Rectal smooth muscle tissue (tissue), 1 donor: ENCODE results near the gene IGFL1.
"Not testable (repeated sequence)": the region's sequence is repeated elsewhere in the genome, so short reads cannot be mapped to it uniquely, and the experiment has no call there.

Experiments
- H3K27ac ChIP-seq: one replicate; pipeline ENCODE4 v1.7.0; 2013; ENCODE audit warnings: low read depth, low read length, inconsistent platforms
- H3K27me3 ChIP-seq: one replicate; pipeline ENCODE4 v1.7.0; 2013; ENCODE audit warnings: low read length; ENCODE audit not compliant: control insufficient read depth, insufficient read depth
- H3K36me3 ChIP-seq: one replicate; pipeline ENCODE4 v1.7.0; 2013; ENCODE audit warnings: low read length; ENCODE audit not compliant: control insufficient read depth, insufficient read depth
- H3K4me1 ChIP-seq: one replicate; pipeline ENCODE4 v1.7.0; 2013; ENCODE audit warnings: low read length; ENCODE audit not compliant: control insufficient read depth, insufficient read depth
- H3K4me3 ChIP-seq: one replicate; pipeline ENCODE4 v1.7.0; 2013; ENCODE audit warnings: low read length
- H3K9ac ChIP-seq: one replicate; pipeline ENCODE4 v1.7.0; 2013; ENCODE audit warnings: low read length

The IGFL1 gene

GRCh38 chr19:46239193-46240024 is 9.9 kb downstream of the IGFL1 start:
- H3K27ac ChIP-seq, result no peak overlapping the region
- no peak overlapping the region for H3K9ac ChIP-seq
- H3K4me3 ChIP-seq, result no peak overlapping the region
- no peaks in the 10 kb centered on the region for H3K36me3 ChIP-seq
- no peaks in the 10 kb centered on the region for H3K27me3 ChIP-seq
- no peaks in the 10 kb centered on the region for H3K4me1 ChIP-seq

GRCh38 chr19:46240693-46241092 is 11.2 kb downstream of the IGFL1 start:
- no peaks in the 10 kb centered on the region for H3K4me1 ChIP-seq
- no peak overlapping the region for H3K9ac ChIP-seq
- H3K4me3 ChIP-seq, result no peak overlapping the region
- H3K27ac ChIP-seq, result no peak overlapping the region
- H3K36me3 ChIP-seq, result no peaks in the 10 kb centered on the region
- H3K27me3 ChIP-seq, result no peaks in the 10 kb centered on the region

GRCh38 chr19:46241626-46242025 is 12.1 kb downstream of the IGFL1 start:
- Histone ChIP-seq H3K36me3 (no peaks in the 10 kb centered on the region), H3K4me3 (no peak overlapping the region), H3K4me1 (no peaks in the 10 kb centered on the region), H3K27me3 (no peaks in the 10 kb centered on the region), H3K9ac (no peak overlapping the region), H3K27ac (no peak overlapping the region)

GRCh38 chr19:46243081-46243654 is 13.6 kb downstream of the IGFL1 start:
- H3K27me3 ChIP-seq, H3K4me3 ChIP-seq, H3K27ac ChIP-seq, H3K36me3 ChIP-seq, H3K9ac ChIP-seq, H3K4me1 ChIP-seq: not testable (repeated sequence)

GRCh38 chr19:46250076-46250735 is 20.7 kb downstream of the IGFL1 start:
- Histone ChIP-seq H3K27me3 (no peaks in the 10 kb centered on the region), H3K27ac (no peak overlapping the region), H3K4me1 (no peaks in the 10 kb centered on the region), H3K4me3 (no peak overlapping the region), H3K9ac (no peak overlapping the region), H3K36me3 (no peaks in the 10 kb centered on the region)

GRCh38 chr19:46251416-46251815 is 21.9 kb downstream of the IGFL1 start:
- Histone ChIP-seq H3K4me3 (no peak overlapping the region), H3K36me3 (no peaks in the 10 kb centered on the region), H3K4me1 (no peaks in the 10 kb centered on the region), H3K27me3 (no peaks in the 10 kb centered on the region), H3K27ac (no peak overlapping the region), H3K9ac (no peak overlapping the region)

- no peaks in the 10 kb centered on the region for H3K27me3 ChIP-seq
- H3K4me3 ChIP-seq, result no peak overlapping the region
- no peaks in the 10 kb centered on the region for H3K36me3 ChIP-seq
- H3K4me1 ChIP-seq, result no peaks in the 10 kb centered on the region
- no peak overlapping the region for H3K27ac ChIP-seq
- H3K9ac ChIP-seq, result no peak overlapping the region
Observed at GRCh38 chr19:46254776-46255175, 25.2 kb downstream of the IGFL1 start.

- Histone ChIP-seq H3K4me1 (no peaks in the 10 kb centered on the region), H3K27ac (no peak overlapping the region), H3K4me3 (no peak overlapping the region), H3K36me3 (no peaks in the 10 kb centered on the region), H3K9ac (no peak overlapping the region), H3K27me3 (peaks cover 2% of the 10 kb centered on the region)
Observed at GRCh38 chr19:46256855-46257254, 27.3 kb downstream of the IGFL1 start.

- not testable (repeated sequence) for H3K27me3 ChIP-seq, H3K4me1 ChIP-seq, H3K27ac ChIP-seq, H3K9ac ChIP-seq, H3K4me3 ChIP-seq, H3K36me3 ChIP-seq
Observed at GRCh38 chr19:46261501-46261900, 32.0 kb downstream of the IGFL1 start.

GRCh38 chr19:46262684-46263296 is 33.2 kb downstream of the IGFL1 start:
- not testable (repeated sequence) for H3K27ac ChIP-seq, H3K4me1 ChIP-seq, H3K36me3 ChIP-seq, H3K4me3 ChIP-seq, H3K27me3 ChIP-seq, H3K9ac ChIP-seq

- H3K9ac ChIP-seq, H3K27ac ChIP-seq, H3K27me3 ChIP-seq, H3K36me3 ChIP-seq, H3K4me3 ChIP-seq, H3K4me1 ChIP-seq: not testable (repeated sequence)
Observed at GRCh38 chr19:46264801-46265200, 35.3 kb downstream of the IGFL1 start.

- Histone ChIP-seq H3K9ac (no peak overlapping the region), H3K36me3 (no peaks in the 10 kb centered on the region), H3K4me3 (no peak overlapping the region), H3K4me1 (no peaks in the 10 kb centered on the region), H3K27ac (no peak overlapping the region), H3K27me3 (peaks cover 4% of the 10 kb centered on the region)
Observed at GRCh38 chr19:46265217-46265828, 35.8 kb downstream of the IGFL1 start.
